Astrocyte (in vitro differentiated cells and primary cell): ENCODE results near the gene RIBC2. TPM values are rescaled to one million over a fixed set of nuclear protein-coding genes. Genes with fewer than 3 reads are reported as not detected.

ENCODE experiments used
- DNase-seq: peaks from one replicate; pipeline ENCODE4 v3.0.0-alpha.2; 2010; ENCODE audit warnings: low read depth
- FAIRE-seq: peaks from 2 replicates; lab custom pipeline; 2011; peaks lifted over from hg19 to GRCh38; lab: Jason Lieb, UNC
- H2AFZ ChIP-seq: 2 replicates; pipeline ENCODE4 v1.6.0; 2012; ENCODE audit warnings: low read depth, low read length, inconsistent platforms
- H3K27ac ChIP-seq: 2 replicates; pipeline ENCODE4 v1.5.1; 2011; ENCODE audit warnings: low read depth, low read length, inconsistent platforms
- H3K27me3 ChIP-seq: 2 replicates; pipeline ENCODE4 v1.6.0; 2011; ENCODE audit warnings: low read length, inconsistent platforms; ENCODE audit not compliant: insufficient read depth
- H3K36me3 ChIP-seq: 2 replicates; pipeline ENCODE4 v1.5.1; 2011; ENCODE audit warnings: low read length, inconsistent platforms; ENCODE audit not compliant: insufficient read depth
- H3K4me1 ChIP-seq: 2 replicates; pipeline ENCODE4 v1.5.1; 2011; ENCODE audit warnings: low read length, inconsistent platforms; ENCODE audit not compliant: insufficient read depth
- H3K4me2 ChIP-seq: 2 replicates; pipeline ENCODE4 v1.6.0; 2012; ENCODE audit warnings: low read length, inconsistent platforms
- H3K4me3 ChIP-seq: 2 replicates; pipeline ENCODE4 v1.5.1; 2011; ENCODE audit warnings: low read depth, mild to moderate bottlenecking, low read length, inconsistent platforms; ENCODE audit not compliant: insufficient read depth
- H3K79me2 ChIP-seq: 2 replicates; pipeline ENCODE4 v1.6.0; 2012; ENCODE audit warnings: mild to moderate bottlenecking, low read length, inconsistent platforms; ENCODE audit not compliant: insufficient read depth
- H3K9ac ChIP-seq: 2 replicates; pipeline ENCODE4 v1.6.0; 2012; ENCODE audit warnings: mild to moderate bottlenecking, low read length, inconsistent platforms
- H3K9me3 ChIP-seq: 2 replicates; pipeline ENCODE4 v1.5.1; 2012; ENCODE audit warnings: low read depth, mild to moderate bottlenecking, low read length, inconsistent platforms; ENCODE audit not compliant: insufficient read depth
- H4K20me1 ChIP-seq: 2 replicates; pipeline ENCODE4 v1.6.0; 2012; ENCODE audit warnings: low read length, inconsistent platforms; ENCODE audit not compliant: insufficient read depth
- H3K27ac Mint-ChIP-seq: one replicate; pipeline ENCODE4 v1.8.0; 2021; ENCODE audit warnings: mild to moderate bottlenecking, mixed read lengths; ENCODE audit not compliant: unreplicated experiment
- H3K27me3 Mint-ChIP-seq: one replicate; pipeline ENCODE4 v1.8.0; 2021; ENCODE audit warnings: low read depth, mixed read lengths; ENCODE audit not compliant: unreplicated experiment
- H3K36me3 Mint-ChIP-seq: one replicate; pipeline ENCODE4 v1.8.0; 2021; ENCODE audit warnings: low read depth, mixed read lengths; ENCODE audit not compliant: unreplicated experiment
- H3K4me1 Mint-ChIP-seq: one replicate; pipeline ENCODE4 v1.8.0; 2021; ENCODE audit warnings: low read depth, mixed read lengths; ENCODE audit not compliant: unreplicated experiment
- H3K4me3 Mint-ChIP-seq: one replicate; pipeline ENCODE4 v1.8.0; 2021; ENCODE audit warnings: mild to moderate bottlenecking, moderate library complexity, mixed read lengths; ENCODE audit not compliant: unreplicated experiment
- H3K9me3 Mint-ChIP-seq: one replicate; pipeline ENCODE4 v1.8.0; 2021; ENCODE audit warnings: mild to moderate bottlenecking, mixed read lengths; ENCODE audit not compliant: unreplicated experiment
- CTCF ChIP-seq: IDR thresholded peaks from 2 replicates; pipeline ENCODE4 v1.5.1; 2011; ENCODE audit warnings: low read depth, mild to moderate bottlenecking, inconsistent platforms, low read length, moderate library complexity; ENCODE audit not compliant: insufficient read depth
- EZH2 ChIP-seq: IDR thresholded peaks from 2 replicates; pipeline ENCODE4 v1.6.1; 2012; ENCODE audit warnings: mild to moderate bottlenecking, low read length, inconsistent platforms; ENCODE audit not compliant: insufficient read depth
- total RNA-seq: library from RNA; stranded (reverse); gene quantifications from 2 replicates; pipeline ENCODE4 v1.2.1, GENCODE V29; 2021

RIBC2 gene
- total RNA-seq, 1 donor from 2014 or later, result not detected

GRCh38 chr22:45468872-45469271, 55.4 kb downstream of the RIBC2 start:
- Histone ChIP-seq H3K4me3 (no peak overlapping the region), H3K27ac (peak overlapping the region; percentile 31), H3K9ac (peak overlapping the region; percentile 13), H2AFZ (no peak overlapping the region), H3K4me1 (peaks cover 12% of the 10 kb centered on the region), H3K4me2 (peak overlapping the region; percentile 71), H3K79me2 (no peaks in the 10 kb centered on the region), H3K27me3 (no peaks in the 10 kb centered on the region), H4K20me1 (no peaks in the 10 kb centered on the region), H3K36me3 (no peaks in the 10 kb centered on the region), H3K9me3 (peaks cover 4% of the 10 kb centered on the region)
- peaks cover 10% of the 10 kb centered on the region for H3K4me1 Mint-ChIP-seq
- peaks cover 3% of the 10 kb centered on the region for H3K27me3 Mint-ChIP-seq
- H3K27ac Mint-ChIP-seq, result no peak overlapping the region
- DNase-seq (peak; percentile 68), FAIRE-seq (no peak)
- peaks cover 5% of the 10 kb centered on the region for H3K9me3 Mint-ChIP-seq
- H3K4me3 Mint-ChIP-seq, result no peak overlapping the region
- TF ChIP-seq EZH2 (no peak), CTCF (no peak)
- H3K36me3 Mint-ChIP-seq, result no peaks in the 10 kb centered on the region

GRCh38 chr22:45469281-45470073, 56.0 kb downstream of the RIBC2 start:
- peaks cover 5% of the 10 kb centered on the region for H3K27me3 Mint-ChIP-seq
- Histone ChIP-seq H3K36me3 (no peaks in the 10 kb centered on the region), H3K4me1 (peaks cover 12% of the 10 kb centered on the region), H3K9me3 (peaks cover 4% of the 10 kb centered on the region), H3K9ac (peak overlapping the region; percentile 13), H4K20me1 (no peaks in the 10 kb centered on the region), H3K27ac (peak overlapping the region; percentile 32), H3K79me2 (no peaks in the 10 kb centered on the region), H2AFZ (peak overlapping the region; percentile 43), H3K27me3 (no peaks in the 10 kb centered on the region), H3K4me3 (no peak overlapping the region), H3K4me2 (peak overlapping the region; percentile 71)
- peaks cover 10% of the 10 kb centered on the region for H3K4me1 Mint-ChIP-seq
- TF ChIP-seq CTCF, result no peak
- TF ChIP-seq EZH2, result no peak
- no peak overlapping the region for H3K27ac Mint-ChIP-seq
- peak; percentile 43 for FAIRE-seq
- no peaks in the 10 kb centered on the region for H3K36me3 Mint-ChIP-seq
- peaks cover 5% of the 10 kb centered on the region for H3K9me3 Mint-ChIP-seq
- no peak for DNase-seq
- H3K4me3 Mint-ChIP-seq, result no peak overlapping the region

- Histone ChIP-seq H3K27me3 (no peaks in the 10 kb centered on the region), H3K4me3 (no peak overlapping the region), H3K9ac (no peak overlapping the region), H2AFZ (no peak overlapping the region), H3K36me3 (no peaks in the 10 kb centered on the region), H3K79me2 (no peaks in the 10 kb centered on the region), H4K20me1 (no peaks in the 10 kb centered on the region), H3K4me1 (peaks cover 12% of the 10 kb centered on the region), H3K9me3 (peaks cover 4% of the 10 kb centered on the region), H3K27ac (no peak overlapping the region), H3K4me2 (no peak overlapping the region)
- no peak for FAIRE-seq
- peaks cover 5% of the 10 kb centered on the region for H3K9me3 Mint-ChIP-seq
- no peak for TF ChIP-seq CTCF
- TF ChIP-seq EZH2, result no peak
- no peaks in the 10 kb centered on the region for H3K36me3 Mint-ChIP-seq
- DNase-seq, result no peak
- peaks cover 10% of the 10 kb centered on the region for H3K4me1 Mint-ChIP-seq
- H3K27ac Mint-ChIP-seq, result no peak overlapping the region
- peaks cover 11% of the 10 kb centered on the region for H3K27me3 Mint-ChIP-seq
- H3K4me3 Mint-ChIP-seq, result no peak overlapping the region
Observed at GRCh38 chr22:45470871-45471270, 57.4 kb downstream of the RIBC2 start.
